Neural progenitor cell (in vitro differentiated cells): ENCODE measurements around the gene GJC2. TPM values are rescaled to one million over a fixed set of nuclear protein-coding genes. Genes with fewer than 3 reads are reported as not detected.
"Not testable (repeated sequence)": the region's sequence is repeated elsewhere in the genome, so short reads cannot be mapped to it uniquely, and the experiment has no call there.

Experiments
- DNase-seq: peaks from one replicate; pipeline ENCODE4 v3.0.0-alpha.2; 2016; ENCODE audit warnings: low spot score
- H2AFZ ChIP-seq: fragments of 200-600 bp; sonication (generic); replicated peaks from 2 replicates; pipeline ENCODE4 v1.6.1; 2016; ENCODE audit warnings: antibody characterized with exemption
- H3F3A ChIP-seq: fragments of 200-600 bp; sonication (generic); 2 replicates; pipeline ENCODE4 v1.6.1; 2016; ENCODE audit warnings: antibody characterized with exemption, low read depth
- H3K27ac ChIP-seq: fragments of 200-600 bp; sonication (generic); 2 replicates; pipeline ENCODE4 v1.5.1; 2016; ENCODE audit warnings: mild to moderate bottlenecking
- H3K27me3 ChIP-seq: fragments of 200-600 bp; sonication (generic); 2 replicates; pipeline ENCODE4 v1.6.1; 2016; ENCODE audit warnings: mild to moderate bottlenecking, moderate library complexity
- H3K36me3 ChIP-seq: fragments of 200-600 bp; sonication (generic); 2 replicates; pipeline ENCODE4 v1.5.1; 2016
- H3K4me1 ChIP-seq: fragments of 200-600 bp; sonication (generic); 2 replicates; pipeline ENCODE4 v1.6.1; 2016; ENCODE audit warnings: mixed run types
- H3K4me2 ChIP-seq: fragments of 200-600 bp; sonication (generic); 2 replicates; pipeline ENCODE4 v1.6.1; 2016
- H3K4me3 ChIP-seq: fragments of 200-600 bp; sonication (generic); 2 replicates; pipeline ENCODE4 v1.5.1; 2016
- H3K79me2 ChIP-seq: fragments of 200-600 bp; sonication (generic); 2 replicates; pipeline ENCODE4 v1.6.1; 2016; ENCODE audit warnings: low read depth
- H3K9ac ChIP-seq: fragments of 200-600 bp; sonication (generic); 2 replicates; pipeline ENCODE4 v1.6.1; 2016
- H3K9me3 ChIP-seq: fragments of 200-600 bp; sonication (generic); 2 replicates; pipeline ENCODE4 v1.5.1; 2016; ENCODE audit warnings: low read depth
- H4K20me1 ChIP-seq: fragments of 200-600 bp; sonication (generic); 2 replicates; pipeline ENCODE4 v1.6.1; 2016; ENCODE audit warnings: low read depth
- H3K27ac Mint-ChIP-seq: 3 replicates; pipeline ENCODE4 v1.8.0; 2021; ENCODE audit warnings: mixed read lengths
- H3K27me3 Mint-ChIP-seq: 2 replicates; pipeline ENCODE4 v1.8.0; 2022; ENCODE audit warnings: low read depth, mild to moderate bottlenecking, inconsistent platforms, moderate library complexity, mixed read lengths; ENCODE audit not compliant: insufficient read depth
- H3K36me3 Mint-ChIP-seq: 3 replicates; pipeline ENCODE4 v1.8.0; 2021; ENCODE audit warnings: mixed read lengths
- H3K4me1 Mint-ChIP-seq: 3 replicates; pipeline ENCODE4 v1.8.0; 2021; ENCODE audit warnings: mixed read lengths
- H3K4me3 Mint-ChIP-seq: 3 replicates; pipeline ENCODE4 v1.8.0; 2021; ENCODE audit warnings: mild to moderate bottlenecking, moderate library complexity, mixed read lengths
- H3K9me3 Mint-ChIP-seq: 3 replicates; pipeline ENCODE4 v1.8.0; 2020; ENCODE audit warnings: mixed read lengths
- CTCF ChIP-seq: fragments of 200-600 bp; sonication (generic); IDR thresholded peaks from 2 replicates; pipeline ENCODE4 v1.5.1; 2017; ENCODE audit warnings: antibody characterized with exemption, mild to moderate bottlenecking
- EZH2 ChIP-seq: fragments of 200-600 bp; sonication (generic); IDR thresholded peaks from 2 replicates; pipeline ENCODE4 v1.6.1; 2017; ENCODE audit warnings: antibody characterized with exemption, mild to moderate bottlenecking, moderate library complexity
- EZH2phosphoT487 ChIP-seq: fragments of 200-600 bp; sonication (generic); IDR thresholded peaks from 2 replicates; pipeline ENCODE4 v1.6.1; 2017; ENCODE audit warnings: antibody characterized with exemption
- total RNA-seq: library from RNA; depleted of rRNA; stranded (reverse); fragments of >200 nt; gene quantifications from 2 replicates; pipeline ENCODE4 v1.2.3, GENCODE V29; 2015; ENCODE audit warnings: low replicate concordance

GJC2 gene
- total RNA-seq, 1 donor from 2014 or later: not detected

GRCh38 chr1:228184152-228184551, 34.4 kb downstream of the GJC2 start:
- H3K4me3 Mint-ChIP-seq: no peak overlapping the region
- no peak for TF ChIP-seq EZH2
- TF ChIP-seq CTCF: no peak
- no peak for TF ChIP-seq EZH2phosphoT487

GRCh38 chr1:228185641-228185965, 35.9 kb downstream of the GJC2 start:
- Histone ChIP-seq H3K79me2 (no peaks in the 10 kb centered on the region), H3F3A (no peaks in the 10 kb centered on the region), H3K4me1 (no peaks in the 10 kb centered on the region), H3K4me2 (no peak overlapping the region), H4K20me1 (no peaks in the 10 kb centered on the region), H3K4me3 (no peak overlapping the region), H3K9ac (no peak overlapping the region), H3K27ac (no peak overlapping the region), H3K27me3 (no peaks in the 10 kb centered on the region), H3K36me3 (no peaks in the 10 kb centered on the region), H3K9me3 (no peaks in the 10 kb centered on the region), H2AFZ (no peak overlapping the region)
- DNase-seq: no peak
- H3K9me3 Mint-ChIP-seq: peaks cover 9% of the 10 kb centered on the region
- H3K4me1 Mint-ChIP-seq: peaks cover 14% of the 10 kb centered on the region
- peak overlapping the region; percentile 30 for H3K27ac Mint-ChIP-seq
- H3K4me3 Mint-ChIP-seq: no peak overlapping the region
- TF ChIP-seq EZH2phosphoT487 (no peak), EZH2 (no peak), CTCF (no peak)
- H3K36me3 Mint-ChIP-seq: peaks cover 10% of the 10 kb centered on the region
- H3K27me3 Mint-ChIP-seq: peaks cover 4% of the 10 kb centered on the region

More at GRCh38 chr1:228184152-228184551, 34.4 kb downstream of the GJC2 start:
- Histone ChIP-seq H4K20me1 (no peaks in the 10 kb centered on the region), H3K4me3 (no peak overlapping the region), H2AFZ (no peak overlapping the region), H3K4me1 (no peaks in the 10 kb centered on the region), H3K27me3 (no peaks in the 10 kb centered on the region), H3K9ac (no peak overlapping the region), H3K36me3 (no peaks in the 10 kb centered on the region), H3K9me3 (no peaks in the 10 kb centered on the region), H3K79me2 (no peaks in the 10 kb centered on the region), H3F3A (no peaks in the 10 kb centered on the region), H3K27ac (no peak overlapping the region), H3K4me2 (no peak overlapping the region)
- Mint-ChIP-seq H3K27me3 (peaks cover 4% of the 10 kb centered on the region), H3K4me1 (peaks cover 14% of the 10 kb centered on the region), H3K36me3 (peaks cover 5% of the 10 kb centered on the region), H3K9me3 (peaks cover 9% of the 10 kb centered on the region), H3K27ac (no peak overlapping the region)
- DNase-seq: no peak

GRCh38 chr1:228188249-228188648, 38.5 kb downstream of the GJC2 start:
- not testable (repeated sequence) for H2AFZ ChIP-seq, H3K9me3 Mint-ChIP-seq, H3K9me3 ChIP-seq, H3K27ac ChIP-seq, H3K9ac ChIP-seq, H3K79me2 ChIP-seq, H3K27me3 ChIP-seq, H3K4me2 ChIP-seq, H3K27me3 Mint-ChIP-seq, DNase-seq, H4K20me1 ChIP-seq, H3K4me3 Mint-ChIP-seq, H3K36me3 ChIP-seq, H3F3A ChIP-seq, H3K4me1 ChIP-seq, H3K27ac Mint-ChIP-seq, H3K4me3 ChIP-seq
- Mint-ChIP-seq H3K4me1 (peaks cover 12% of the 10 kb centered on the region), H3K36me3 (peaks cover 14% of the 10 kb centered on the region)

- H3K27ac ChIP-seq: no peak overlapping the region
- no peaks in the 10 kb centered on the region for H3K79me2 ChIP-seq
- no peak for DNase-seq
- no peak overlapping the region for H3K4me2 ChIP-seq
- Mint-ChIP-seq H3K9me3 (peaks cover 9% of the 10 kb centered on the region), H3K4me3 (no peak overlapping the region), H3K27ac (no peak overlapping the region), H3K27me3 (peaks cover 2% of the 10 kb centered on the region), H3K36me3 (peaks cover 14% of the 10 kb centered on the region), H3K4me1 (peaks cover 9% of the 10 kb centered on the region)
- TF ChIP-seq EZH2 (no peak), EZH2phosphoT487 (no peak), CTCF (no peak)
- no peaks in the 10 kb centered on the region for H3K27me3 ChIP-seq
- no peaks in the 10 kb centered on the region for H3F3A ChIP-seq
- H3K4me3 ChIP-seq: no peak overlapping the region
- no peak overlapping the region for H3K9ac ChIP-seq
- H2AFZ ChIP-seq: no peak overlapping the region
- H3K9me3 ChIP-seq: no peaks in the 10 kb centered on the region
- no peaks in the 10 kb centered on the region for H3K4me1 ChIP-seq
- H3K36me3 ChIP-seq: no peaks in the 10 kb centered on the region
- no peaks in the 10 kb centered on the region for H4K20me1 ChIP-seq
Measured at GRCh38 chr1:228190182-228190581, 40.5 kb downstream of the GJC2 start.
